NCI-H2029 treated with DMSO at 0.1 percent for 48 hours (cell line): ENCODE results near the gene IL1RAPL2.
"Not testable (repeated sequence)": the region's sequence is repeated elsewhere in the genome, so short reads cannot be mapped to it uniquely, and the experiment has no call there.

ENCODE experiments used
- DNase-seq: peaks from one replicate; lab custom pipeline; 2025; lab: John Stamatoyannopoulos, UW

IL1RAPL2 gene

DNA sequence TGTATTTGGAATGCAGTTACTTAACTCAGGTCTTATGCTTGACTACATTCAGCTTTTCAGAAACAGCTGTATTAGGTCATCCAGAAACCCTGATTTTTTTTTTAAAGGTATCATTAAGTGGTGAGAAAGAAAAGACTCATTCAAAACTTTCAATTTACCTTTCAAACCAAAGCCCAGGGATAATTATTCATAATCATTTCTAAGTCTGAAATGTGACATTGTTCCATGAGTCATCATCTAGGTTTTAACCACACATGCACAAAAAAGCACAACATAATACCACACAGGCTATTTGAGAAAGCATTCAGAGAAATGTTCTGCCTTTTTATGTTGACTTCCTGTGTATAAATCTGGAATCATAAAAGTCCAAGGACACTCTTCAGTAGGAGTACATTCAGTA lies 288.2 kb downstream of the IL1RAPL2 start:
- DNase-seq: no peak

DNA sequence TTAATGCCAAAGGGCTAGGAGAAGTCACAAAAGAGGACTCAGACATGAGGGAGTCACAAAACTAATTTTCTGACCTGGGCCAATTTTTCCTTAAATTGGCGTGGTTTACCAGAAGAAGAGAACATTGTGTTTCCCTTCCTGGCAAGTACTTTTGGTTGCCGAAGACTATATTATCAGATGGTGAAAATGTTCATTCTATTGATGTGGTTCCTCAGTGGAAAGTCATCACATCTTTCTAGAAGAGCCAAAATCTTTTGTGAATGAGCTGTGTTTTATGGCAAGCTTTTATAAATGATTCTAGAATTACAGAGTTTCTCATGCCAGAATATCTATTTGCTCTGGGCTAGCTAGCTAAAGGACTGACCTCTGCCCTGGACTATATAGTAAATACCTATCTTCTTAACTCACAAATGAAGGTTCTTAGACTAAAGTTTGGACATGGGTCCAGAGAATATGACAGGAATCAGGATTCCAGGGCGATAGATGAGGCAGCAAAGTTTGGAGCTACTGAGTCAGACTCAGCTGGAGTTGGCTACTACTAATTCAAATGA lies 288.9 kb downstream of the IL1RAPL2 start:
- DNase-seq: no peak

DNA sequence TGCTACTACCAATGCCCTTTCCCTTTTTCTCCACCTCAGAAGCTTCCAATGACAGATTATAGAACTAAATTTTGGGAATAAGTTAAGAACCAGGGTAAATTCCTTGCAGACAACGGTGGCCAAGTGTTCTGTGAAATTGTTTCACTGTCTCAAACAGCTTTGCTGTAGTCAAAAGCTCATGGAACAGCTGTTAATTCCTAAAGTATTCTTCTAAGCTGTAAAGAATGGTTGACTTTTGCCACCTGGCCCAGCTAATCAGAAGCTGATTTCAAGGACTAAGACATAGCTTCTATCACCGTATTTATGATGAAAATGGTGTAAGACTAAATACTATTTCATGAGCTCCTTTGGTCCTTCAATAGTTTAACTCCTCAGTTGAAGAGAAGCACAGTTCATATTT lies 297.5 kb downstream of the IL1RAPL2 start:
- no peak for DNase-seq

DNA sequence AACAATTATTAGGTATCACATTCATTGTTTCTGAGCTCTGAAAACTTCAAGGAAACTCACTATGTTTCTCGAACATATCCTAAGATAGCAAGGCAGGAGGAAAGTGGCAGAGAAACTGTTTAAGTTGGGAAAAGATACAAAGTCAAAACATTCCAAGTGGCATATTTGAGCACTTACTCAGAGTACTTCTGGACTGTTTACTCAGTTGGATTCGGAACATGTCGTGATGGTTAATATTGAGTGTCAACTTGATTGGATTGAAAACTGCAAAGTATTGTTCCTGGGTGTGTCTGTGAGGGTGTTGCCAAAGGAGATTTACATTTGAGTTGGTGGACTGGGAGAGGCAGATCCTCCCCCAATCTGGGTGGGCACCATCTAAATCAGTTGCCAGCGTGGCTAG lies 298.3 kb downstream of the IL1RAPL2 start:
- DNase-seq: no peak

DNA sequence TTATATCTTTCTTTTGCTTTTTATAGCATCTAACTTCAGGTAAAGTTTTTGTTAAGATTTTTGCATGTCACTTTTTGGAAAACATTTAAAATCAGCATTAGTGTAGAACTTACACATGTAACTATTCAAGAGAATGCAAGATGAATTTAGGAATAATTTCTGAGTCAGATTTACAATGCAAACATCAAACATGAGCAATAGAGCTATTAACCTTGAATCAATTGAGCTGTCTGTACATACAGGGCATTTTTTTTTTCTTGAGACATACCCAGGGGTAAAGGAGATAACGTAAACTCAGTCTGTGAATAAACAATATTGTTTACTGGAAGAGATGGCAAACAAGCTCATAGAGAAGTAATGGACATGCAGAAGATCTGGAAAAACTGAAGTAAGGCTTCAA lies 311.5 kb downstream of the IL1RAPL2 start:
- DNase-seq: no peak

DNA sequence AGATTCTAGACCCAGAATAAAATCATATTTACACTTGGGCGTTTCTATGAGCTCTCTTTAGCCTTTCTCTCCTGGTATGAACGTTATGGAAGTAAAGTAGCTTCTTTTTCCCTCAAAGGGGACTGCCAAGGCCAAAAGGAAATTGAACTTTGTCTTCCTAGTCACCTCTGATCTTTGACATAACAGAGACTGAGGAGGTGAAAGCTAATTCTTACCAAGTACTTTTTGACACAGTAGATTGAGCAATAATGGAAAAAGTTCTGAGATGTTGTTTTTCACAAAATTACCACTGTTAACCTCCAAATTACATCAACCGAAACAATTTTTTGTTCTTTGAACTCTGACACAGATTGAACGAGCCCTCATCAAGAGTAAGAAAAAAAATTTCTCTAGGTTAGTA lies 336.1 kb downstream of the IL1RAPL2 start:
- no peak for DNase-seq

DNA sequence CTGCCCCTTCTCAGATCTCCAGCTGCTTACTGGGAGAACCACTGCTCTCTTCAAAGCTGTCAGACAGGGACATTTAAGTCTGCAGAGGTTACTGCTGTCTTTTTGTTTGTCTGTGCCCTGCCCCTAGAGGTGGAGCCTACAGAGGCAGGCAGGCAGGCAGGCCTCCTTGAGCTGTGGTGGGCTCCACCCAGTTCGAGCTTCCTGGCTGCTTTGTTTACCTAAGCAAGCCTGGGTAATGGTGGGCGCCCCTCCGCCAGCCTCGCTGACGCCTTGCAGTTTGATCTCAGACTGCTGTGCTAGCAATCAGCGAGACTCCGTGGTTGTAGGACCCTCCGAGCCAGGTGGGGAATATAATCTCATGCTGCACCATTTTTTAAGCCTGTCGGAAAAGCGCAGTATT lies 343.7 kb downstream of the IL1RAPL2 start:
- DNase-seq: not testable (repeated sequence)

DNA sequence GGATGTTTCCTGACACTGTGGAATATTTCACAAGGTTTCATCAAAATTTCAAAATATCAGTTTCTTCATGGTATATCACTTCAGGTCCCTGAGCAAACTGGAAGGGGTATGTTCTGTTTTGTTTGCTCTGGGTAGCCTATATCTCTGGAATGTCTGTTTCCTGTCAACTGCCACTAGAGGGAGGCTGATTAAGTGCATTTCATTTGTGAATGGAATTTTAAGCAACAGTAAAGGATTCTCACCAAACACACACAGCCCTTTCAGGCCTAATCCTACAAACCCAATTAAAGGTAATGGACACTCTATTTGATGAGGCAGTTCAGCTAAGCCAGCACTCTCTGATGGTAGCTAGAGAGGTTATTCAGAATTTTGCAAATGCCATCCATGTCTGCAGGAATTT lies 347.3 kb downstream of the IL1RAPL2 start:
- no peak for DNase-seq

DNA sequence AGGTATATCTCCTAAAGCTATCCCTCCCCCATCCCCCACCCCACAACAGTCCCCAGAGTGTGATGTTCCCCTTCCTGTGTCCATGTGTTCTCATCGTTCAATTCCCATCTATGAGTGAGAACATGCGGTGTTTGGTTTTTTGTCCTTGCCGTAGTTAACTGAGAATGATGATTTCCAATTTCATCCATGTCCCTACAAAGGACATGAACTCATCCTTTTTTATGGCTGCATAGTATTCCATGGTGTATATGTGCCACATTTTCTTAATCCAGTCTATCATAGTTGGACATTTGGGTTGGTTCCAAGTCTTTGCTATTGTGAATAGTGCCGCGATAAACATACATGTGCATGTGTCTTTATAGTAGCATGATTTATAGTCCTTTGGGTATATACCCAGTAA lies 348.7 kb downstream of the IL1RAPL2 start:
- DNase-seq: not testable (repeated sequence)

DNA sequence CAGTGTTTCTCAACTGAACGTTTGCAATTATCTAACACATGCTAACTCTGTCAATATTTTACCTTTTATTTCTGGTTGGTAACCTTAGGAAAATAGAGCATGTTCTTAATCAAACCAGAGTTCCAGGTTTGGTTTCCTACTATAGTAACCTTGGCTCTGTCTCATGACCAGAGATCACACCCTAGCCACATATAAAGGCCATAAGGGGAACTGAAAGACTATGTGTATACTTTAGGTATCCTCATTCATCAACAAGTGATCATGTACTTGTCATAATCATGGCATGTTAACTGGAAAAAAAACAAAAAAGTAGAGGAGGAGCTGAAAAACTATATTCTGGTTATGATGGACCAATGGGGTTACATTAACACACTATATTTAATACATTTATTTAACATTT lies 352.1 kb downstream of the IL1RAPL2 start:
- DNase-seq: no peak

DNA sequence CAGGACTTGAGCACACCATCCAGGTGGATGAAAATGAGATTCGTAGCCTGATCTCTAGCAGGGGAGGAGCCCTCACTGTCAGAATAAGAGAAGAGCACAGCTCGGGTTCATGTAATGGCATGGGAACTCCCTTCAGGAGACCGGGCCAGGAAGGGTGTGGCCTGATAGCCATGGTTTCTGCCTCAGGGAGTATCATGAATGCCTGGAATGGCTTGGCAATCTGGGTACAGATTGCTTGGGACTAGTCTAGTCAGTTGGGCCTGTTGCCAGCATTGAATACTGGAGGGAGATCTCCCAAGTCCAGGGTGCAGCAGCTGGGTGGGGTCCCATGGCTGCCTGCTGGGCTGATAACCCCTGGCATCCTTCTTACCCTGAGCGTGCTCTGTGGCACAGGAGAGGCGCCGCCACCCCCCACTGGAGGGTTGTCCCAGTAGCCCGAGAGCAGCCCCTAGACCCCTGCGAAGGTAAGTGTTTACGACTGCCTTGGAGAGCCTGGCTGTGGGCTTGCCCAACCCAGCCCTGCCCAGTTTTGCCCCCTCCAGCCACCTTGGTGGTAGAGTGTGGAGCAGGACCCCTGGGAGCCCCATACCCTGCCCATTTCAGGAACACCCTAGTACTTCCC lies 355.7 kb downstream of the IL1RAPL2 start:
- DNase-seq: no peak

DNA sequence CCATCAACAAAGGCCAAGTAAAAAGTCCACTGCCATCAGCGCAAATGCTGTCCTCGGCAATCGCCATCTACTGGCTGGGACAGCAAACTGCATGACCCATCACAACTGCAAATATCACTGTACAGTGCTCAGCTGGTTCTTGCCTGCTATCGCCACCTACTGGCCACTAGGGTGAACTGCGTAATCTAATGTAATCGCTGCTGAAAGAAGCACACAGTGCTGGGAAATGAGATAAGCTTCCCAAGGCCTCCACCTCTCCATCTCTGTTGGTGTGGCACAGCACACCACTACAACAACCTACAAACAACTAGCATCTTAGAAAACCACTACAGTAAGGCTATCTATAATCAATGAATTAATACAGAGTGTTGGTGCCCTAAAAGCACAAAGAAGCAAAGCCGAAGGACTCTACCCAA lies 356.2 kb downstream of the IL1RAPL2 start:
- DNase-seq: peak; percentile 8

DNA sequence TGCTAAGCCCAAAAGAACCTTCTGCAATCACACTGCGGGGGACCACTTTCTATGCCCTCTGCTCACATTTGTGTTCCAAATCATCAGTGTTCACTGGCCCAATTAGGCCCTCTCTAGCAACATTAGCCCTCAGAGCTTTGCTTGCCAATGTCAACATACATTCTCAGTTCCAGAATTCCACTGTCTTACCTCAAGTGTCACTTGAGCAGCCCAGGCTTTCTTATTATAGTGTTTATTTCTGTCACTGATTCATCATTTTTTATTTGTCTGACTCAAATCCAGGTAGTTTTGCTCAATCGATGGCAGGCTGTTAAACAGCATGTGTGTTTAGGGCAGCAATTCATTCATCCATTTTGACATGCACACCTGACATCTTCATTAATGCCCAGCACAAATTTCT lies 363.3 kb downstream of the IL1RAPL2 start:
- no peak for DNase-seq

DNA sequence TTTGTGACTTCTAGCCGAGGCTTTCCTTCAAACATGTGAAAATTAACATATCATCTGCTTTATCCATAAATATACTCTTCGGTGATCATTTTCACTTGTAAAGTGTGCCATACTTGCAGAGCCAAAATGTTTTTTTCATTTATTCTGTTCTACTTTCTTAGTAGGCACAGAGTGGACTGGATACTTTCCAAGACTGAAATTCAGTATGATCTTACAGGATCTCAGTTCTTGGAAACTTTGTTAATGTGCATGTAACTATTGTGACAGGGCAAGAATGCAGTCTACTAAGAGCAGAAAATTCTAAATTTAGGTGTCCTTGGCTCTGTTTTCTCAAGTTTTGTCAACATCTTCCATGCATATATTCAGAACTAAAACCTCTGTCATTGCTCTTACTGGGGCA lies 369.6 kb downstream of the IL1RAPL2 start:
- DNase-seq: no peak

DNA sequence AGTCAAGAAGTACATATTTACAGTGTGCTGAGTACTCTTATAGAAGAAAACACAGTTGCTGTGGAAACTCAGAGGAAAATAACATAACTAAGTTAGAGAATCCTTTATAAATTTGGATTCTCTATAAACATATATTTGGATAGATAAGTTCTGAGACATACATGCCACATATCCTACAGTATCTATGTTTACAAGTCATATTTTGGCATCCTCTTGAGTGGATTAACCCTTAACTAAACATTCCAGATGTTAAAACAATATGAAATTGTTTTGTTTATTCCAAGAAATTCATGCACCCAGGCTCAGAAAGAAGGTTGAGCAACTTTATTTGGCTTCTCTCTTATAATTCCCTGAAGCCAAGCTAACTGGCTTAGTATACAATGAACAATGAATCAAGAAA lies 387.3 kb downstream of the IL1RAPL2 start:
- no peak for DNase-seq

DNA sequence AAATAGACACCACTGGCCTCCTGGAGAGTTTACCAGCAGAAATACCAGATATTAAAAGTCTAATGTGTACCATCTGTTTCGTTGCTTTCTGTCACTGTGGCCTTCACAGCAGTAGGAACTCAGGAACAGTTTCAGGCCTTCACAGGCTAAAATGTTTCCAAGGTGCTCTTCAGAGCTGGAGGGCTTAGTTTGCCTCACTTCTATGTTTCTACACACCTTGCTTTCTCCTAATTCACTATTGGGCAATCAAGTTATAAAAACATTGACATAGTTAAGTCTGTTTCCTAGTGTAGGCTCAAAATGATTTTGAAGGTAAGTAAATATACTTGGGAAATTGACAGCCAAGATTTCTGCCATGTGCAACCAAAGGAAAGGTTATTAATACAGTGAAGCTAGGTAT lies 395.9 kb downstream of the IL1RAPL2 start:
- no peak for DNase-seq

DNA sequence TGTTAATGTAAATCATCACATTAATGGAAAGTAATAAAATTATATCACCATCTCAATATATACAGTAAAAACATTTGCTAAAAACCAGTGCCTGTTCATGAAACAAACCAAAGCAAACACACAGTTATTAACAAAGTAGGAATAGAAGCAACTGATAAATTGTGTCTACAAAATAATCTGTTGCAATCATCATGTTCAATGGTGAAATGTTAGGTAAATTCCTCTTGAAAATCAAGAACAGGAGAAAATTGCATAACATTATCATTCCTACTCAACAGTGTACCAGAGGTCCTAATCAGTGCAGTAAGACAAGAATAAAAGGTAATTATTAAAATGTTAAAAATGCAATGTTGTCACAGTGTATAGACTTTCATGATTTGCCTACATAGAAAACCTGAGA lies 402.2 kb downstream of the IL1RAPL2 start:
- no peak for DNase-seq

DNA sequence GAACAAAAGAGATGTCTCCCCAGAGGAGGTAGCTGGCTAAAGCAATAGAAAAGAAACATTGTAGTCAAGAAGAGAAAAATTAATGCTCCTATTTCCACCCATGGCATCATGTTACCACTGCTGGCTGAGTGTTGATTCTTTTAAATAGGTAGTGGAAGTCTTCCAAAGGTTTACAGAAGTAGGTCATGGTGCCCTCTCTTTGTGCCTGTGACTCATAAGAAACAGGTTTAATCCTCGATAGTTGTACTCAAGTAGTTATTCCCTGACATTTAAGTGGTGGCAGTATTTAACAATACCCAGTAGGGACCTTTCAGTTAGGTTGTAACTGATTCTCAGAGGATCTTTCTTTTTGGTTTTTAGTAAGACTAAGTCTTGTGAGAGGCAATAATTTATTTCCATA lies 406.7 kb downstream of the IL1RAPL2 start:
- no peak for DNase-seq

DNA sequence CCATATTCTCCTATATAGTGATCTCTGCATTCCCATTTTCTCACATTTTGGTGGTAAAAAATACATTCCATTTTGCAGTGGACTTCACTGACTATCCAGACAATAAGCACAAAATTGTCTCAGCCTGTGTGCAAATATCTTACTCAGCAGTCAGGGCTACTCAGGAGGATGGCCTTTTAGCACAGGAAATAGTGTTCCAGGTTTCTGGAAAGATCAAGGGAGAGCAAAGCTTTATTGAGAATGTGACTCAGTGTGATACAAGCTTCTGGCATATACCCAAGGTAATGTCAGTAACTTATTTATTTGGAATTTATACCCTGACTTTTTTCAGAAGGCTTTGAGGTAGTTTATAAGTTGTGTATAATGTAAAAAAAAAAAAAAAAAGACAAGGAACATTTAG lies 421.1 kb downstream of the IL1RAPL2 start:
- DNase-seq: no peak

DNA sequence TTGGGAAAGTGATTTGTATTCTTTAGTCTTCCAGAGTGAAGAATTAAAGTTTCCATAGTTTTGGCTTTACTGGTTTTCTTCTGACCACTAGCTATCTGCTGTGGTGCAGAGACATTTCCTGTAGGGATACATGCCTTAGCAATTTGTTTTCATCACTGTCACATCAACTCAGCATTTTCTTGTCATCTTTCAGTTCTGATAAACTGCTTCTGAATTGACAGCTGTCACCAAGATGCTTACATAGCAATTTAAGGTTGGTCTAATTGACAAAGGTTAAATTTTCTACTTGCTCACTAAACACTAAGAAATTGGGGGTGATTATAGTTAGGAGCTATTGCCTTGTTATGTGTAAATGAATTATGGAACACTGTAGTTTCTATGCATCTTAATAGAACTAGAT lies 422.0 kb downstream of the IL1RAPL2 start:
- DNase-seq: no peak

DNA sequence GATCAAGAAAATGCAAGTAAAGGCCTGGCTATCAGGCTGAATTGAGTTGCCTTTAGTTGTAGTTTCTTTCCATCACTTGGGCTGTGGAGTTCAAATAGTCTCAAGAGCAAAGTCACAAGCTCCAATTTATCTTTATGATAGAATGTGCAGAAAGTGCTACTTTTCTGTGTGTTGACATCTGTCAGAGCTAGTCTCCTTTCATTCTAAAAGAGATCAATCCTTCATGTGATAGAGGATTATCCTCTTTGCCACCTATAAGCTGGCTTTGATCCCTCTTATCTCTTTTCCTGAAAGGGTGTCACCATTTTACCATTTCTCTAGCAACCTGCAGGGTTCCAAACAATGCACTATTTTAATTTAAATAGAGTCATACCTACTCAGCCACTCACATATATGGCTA lies 429.5 kb downstream of the IL1RAPL2 start:
- DNase-seq: no peak

DNA sequence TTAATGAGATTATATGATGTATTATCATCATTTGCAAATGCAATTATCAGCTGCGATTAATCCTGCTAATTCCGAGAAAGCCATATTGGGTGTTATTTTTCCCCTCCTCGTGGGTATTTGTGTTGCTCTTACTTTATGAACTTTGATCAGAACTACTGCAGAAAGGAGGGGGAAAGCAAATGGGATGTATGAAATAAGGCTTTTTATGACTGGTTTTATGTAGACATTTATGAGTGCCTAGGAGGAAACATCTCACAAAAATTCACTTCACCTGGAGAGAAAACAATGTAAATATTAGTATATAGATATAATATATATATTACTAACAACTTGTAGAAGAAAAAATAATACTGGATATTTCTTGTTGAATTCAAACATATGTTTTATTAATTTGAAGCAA lies 440.1 kb downstream of the IL1RAPL2 start:
- DNase-seq: no peak

DNA sequence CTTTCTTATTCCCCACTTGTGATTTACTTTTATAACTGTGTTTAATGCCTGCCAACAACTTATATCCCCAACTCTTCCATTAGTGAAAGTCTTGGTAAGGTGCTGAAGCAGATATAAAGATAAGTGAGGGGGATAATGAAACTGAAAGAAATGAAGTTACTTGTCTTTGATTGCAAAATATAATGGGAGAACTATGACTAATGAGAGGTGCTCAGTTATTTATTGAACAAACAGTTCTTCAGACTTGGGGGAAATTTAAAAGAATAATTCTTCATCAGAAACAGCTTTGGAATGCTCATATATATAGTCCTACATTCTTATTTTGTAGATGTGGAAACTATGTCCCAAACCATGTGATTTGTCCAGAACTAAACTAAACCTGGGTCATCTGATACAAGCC lies 441.0 kb downstream of the IL1RAPL2 start:
- DNase-seq: no peak

DNA sequence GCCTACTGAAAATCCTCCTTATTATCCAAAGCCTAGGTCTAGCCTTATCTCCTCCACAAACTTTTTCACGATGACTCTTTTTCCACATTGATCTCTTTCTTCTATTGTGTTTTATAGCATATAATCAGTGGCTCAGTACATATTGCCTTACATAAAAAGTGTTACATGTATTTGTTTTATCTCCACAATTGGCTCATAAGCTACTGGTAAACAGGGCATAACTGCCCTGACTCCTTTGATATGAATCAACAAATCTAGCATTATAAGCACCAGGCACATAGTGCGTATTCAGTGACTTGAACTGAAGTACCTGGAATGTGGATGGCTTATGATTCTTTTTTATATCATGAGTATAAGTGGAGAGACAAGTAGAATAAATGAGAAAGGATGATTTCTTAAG lies 447.7 kb downstream of the IL1RAPL2 start:
- DNase-seq: no peak

DNA sequence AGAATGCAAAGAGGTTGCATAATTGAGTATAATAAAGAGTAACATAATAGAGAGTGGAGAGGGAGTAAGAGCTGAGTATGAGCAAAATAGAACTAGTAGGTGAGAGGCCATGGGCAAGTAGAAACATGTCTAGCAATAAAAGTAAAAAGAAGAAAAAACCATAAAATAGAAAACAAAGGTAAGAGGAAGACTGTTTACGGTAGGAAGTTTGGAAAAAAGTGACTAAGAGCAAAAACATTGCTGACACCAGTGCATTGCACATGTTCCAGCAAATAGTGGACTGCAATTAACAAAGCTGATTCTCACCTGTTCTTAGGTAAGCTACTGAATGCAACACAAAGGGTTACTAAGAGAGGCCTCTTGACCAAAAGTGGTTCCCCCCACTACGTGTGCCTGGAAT lies 451.6 kb downstream of the IL1RAPL2 start:
- DNase-seq: no peak
